Caco-2 (cell line): ENCODE measurements around the gene CYS1. TPM values are rescaled to one million over a fixed set of nuclear protein-coding genes. Genes with fewer than 3 reads are reported as not detected.

ENCODE experiments used
- BruUV-seq: library from RNA; stranded (reverse); fragments of 400-500 nt; replicated peaks from 2 replicates; lab custom pipeline; 2021; lab: Mats Ljungman, UMichigan
- CTCF ChIA-PET: fragments of 300-600 bp; sonication (Branson Sonifier 250); formaldehyde crosslinking; loops from one replicate; lab custom pipeline; 2022; ENCODE audit warnings: antibody characterized with exemption; lab: Charles Lee
- POLR2A ChIA-PET: fragments of 300-600 bp; sonication (Branson Sonifier 250); formaldehyde crosslinking; loops from one replicate; lab custom pipeline; 2022; ENCODE audit warnings: antibody characterized with exemption; lab: Charles Lee
- DNase-seq, 2 experiments: peaks; one replicate each; pipeline versions ENCODE4 v3.0.0 to v3.0.0-alpha.2; 2020 to 2022
- H3K27me3 ChIP-seq: replicated peaks from 2 replicates; pipeline ENCODE4 v1.6.0; 2011; ENCODE audit warnings: low read length; ENCODE audit not compliant: control insufficient read depth, insufficient read depth
- H3K36me3 ChIP-seq: 2 replicates; pipeline ENCODE4 v1.5.1; 2011; ENCODE audit warnings: low read length; ENCODE audit not compliant: control insufficient read depth, insufficient read depth
- H3K4me1 ChIP-seq: fragments of 250-450 bp; sonication (Bioruptor Pico); 2 replicates; pipeline ENCODE4 v1.5.1; 2020; ENCODE audit warnings: mild to moderate bottlenecking
- H3K4me3 ChIP-seq: 2 replicates; pipeline ENCODE4 v1.5.1; 2011; ENCODE audit warnings: low read depth, mild to moderate bottlenecking, control low read depth, low read length
- H3K9me3 ChIP-seq: fragments of 250-450 bp; sonication (Bioruptor Pico); 2 replicates; pipeline ENCODE4 v1.5.1; 2020; ENCODE audit warnings: mild to moderate bottlenecking, moderate library complexity
- H3K27ac Mint-ChIP-seq: one replicate; pipeline ENCODE4 v1.8.0; 2022; ENCODE audit warnings: mixed read lengths; ENCODE audit not compliant: unreplicated experiment
- H3K27me3 Mint-ChIP-seq: one replicate; pipeline ENCODE4 v1.8.0; 2022; ENCODE audit warnings: mixed read lengths; ENCODE audit not compliant: insufficient read depth, unreplicated experiment
- H3K36me3 Mint-ChIP-seq: one replicate; pipeline ENCODE4 v1.8.0; 2022; ENCODE audit warnings: mild to moderate bottlenecking, mixed read lengths; ENCODE audit not compliant: insufficient read depth, unreplicated experiment
- H3K4me1 Mint-ChIP-seq: one replicate; pipeline ENCODE4 v1.8.0; 2022; ENCODE audit warnings: low read depth, mixed read lengths; ENCODE audit not compliant: unreplicated experiment
- H3K4me3 Mint-ChIP-seq: one replicate; pipeline ENCODE4 v1.8.0; 2022; ENCODE audit warnings: mild to moderate bottlenecking, moderate library complexity, mixed read lengths; ENCODE audit not compliant: unreplicated experiment
- H3K9me3 Mint-ChIP-seq: one replicate; pipeline ENCODE4 v1.8.0; 2022; ENCODE audit warnings: mixed read lengths; ENCODE audit not compliant: unreplicated experiment
- intact Hi-C: fragments of 100-400 bp; cut with micrococcal nuclease; formaldehyde crosslinking; loops from one replicate; pipeline ENCODE4 v1.10.0; 2022; ENCODE audit not compliant: unreplicated experiment
- total RNA-seq: library from RNA; stranded (reverse); gene quantifications from 2 replicates; pipeline ENCODE4 v1.2.3, GENCODE V29; 2022
- TF ChIP-seq, protein P1 (sequence below), 2 experiments: fragments of 200-600 bp in 1 of 2; IDR thresholded peaks; 1 replicate in 1 of 2; 2 replicates in 1 of 2; pipeline versions ENCODE4 v1.5.1 to v1.8.0; 2011 to 2022; ENCODE audit warnings: antibody characterized with exemption in 1 of 2, control low read depth in 1 of 2, inconsistent platforms in 1 of 2, low read depth in 1 of 2, low read length in 1 of 2, mild to moderate bottlenecking in 1 of 2, moderate library complexity in 1 of 2; ENCODE audit not compliant: insufficient read depth in 1 of 2, severe bottlenecking in 1 of 2, unreplicated experiment in 1 of 2

The CYS1 gene
- total RNA-seq, 1 experiment from 2014 or later: 1.4 TPM

DNA sequence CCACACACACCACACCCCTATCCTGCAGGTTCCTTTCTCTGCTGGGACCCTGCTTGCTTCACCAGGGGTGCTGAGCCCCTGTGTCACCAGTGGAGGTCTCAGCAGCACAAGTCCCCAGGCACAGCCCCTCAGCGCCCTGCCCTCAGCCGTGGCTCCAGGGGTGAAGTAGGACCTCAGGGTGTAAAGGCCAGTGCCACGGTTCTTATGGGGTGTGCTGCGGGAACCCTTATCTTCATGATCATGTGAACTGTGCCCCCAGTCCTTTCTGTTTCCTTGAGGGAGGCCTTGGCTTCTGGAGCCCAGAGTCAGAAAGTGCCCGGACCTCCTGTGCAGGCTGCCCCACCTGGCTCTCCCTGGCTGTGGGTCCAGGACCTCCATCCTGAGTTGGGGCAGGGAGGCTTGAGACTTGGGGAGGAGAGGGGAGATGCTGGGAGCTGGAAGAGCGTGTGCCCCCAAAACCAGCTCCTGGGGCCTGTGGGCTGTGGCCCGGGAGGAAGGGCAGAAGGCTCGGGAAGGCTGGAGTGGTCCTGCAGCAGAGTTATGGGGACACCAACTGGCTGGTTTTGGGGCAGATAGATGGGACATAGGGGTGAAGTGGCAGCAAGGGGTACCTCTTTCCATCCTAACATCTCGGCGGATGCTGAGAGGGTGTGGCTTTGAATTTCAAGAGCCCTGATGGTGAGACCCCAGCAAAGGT is 57.1 kb downstream of the CYS1 start:
- no peaks in the 10 kb centered on the region for H3K36me3 Mint-ChIP-seq
- intact Hi-C loops: no loop called here
- no peaks in the 10 kb centered on the region for H3K27me3 Mint-ChIP-seq
- H3K36me3 ChIP-seq: no peaks in the 10 kb centered on the region
- TF ChIP-seq, protein P1, sequence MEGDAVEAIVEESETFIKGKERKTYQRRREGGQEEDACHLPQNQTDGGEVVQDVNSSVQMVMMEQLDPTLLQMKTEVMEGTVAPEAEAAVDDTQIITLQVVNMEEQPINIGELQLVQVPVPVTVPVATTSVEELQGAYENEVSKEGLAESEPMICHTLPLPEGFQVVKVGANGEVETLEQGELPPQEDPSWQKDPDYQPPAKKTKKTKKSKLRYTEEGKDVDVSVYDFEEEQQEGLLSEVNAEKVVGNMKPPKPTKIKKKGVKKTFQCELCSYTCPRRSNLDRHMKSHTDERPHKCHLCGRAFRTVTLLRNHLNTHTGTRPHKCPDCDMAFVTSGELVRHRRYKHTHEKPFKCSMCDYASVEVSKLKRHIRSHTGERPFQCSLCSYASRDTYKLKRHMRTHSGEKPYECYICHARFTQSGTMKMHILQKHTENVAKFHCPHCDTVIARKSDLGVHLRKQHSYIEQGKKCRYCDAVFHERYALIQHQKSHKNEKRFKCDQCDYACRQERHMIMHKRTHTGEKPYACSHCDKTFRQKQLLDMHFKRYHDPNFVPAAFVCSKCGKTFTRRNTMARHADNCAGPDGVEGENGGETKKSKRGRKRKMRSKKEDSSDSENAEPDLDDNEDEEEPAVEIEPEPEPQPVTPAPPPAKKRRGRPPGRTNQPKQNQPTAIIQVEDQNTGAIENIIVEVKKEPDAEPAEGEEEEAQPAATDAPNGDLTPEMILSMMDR (IDR thresholded peaks at IDR 0.05; ENCODE audit: insufficient read depth in 1 of 2, low read depth in 1 of 2, low read length in 1 of 2, severe bottlenecking in 1 of 2, unreplicated experiment in 1 of 2): no peak
- no peak for DNase-seq
- no TSS peak for BruUV-seq
- no peak overlapping the region for H3K4me3 Mint-ChIP-seq
- H3K4me1 ChIP-seq: no peaks in the 10 kb centered on the region
- CTCF ChIA-PET: interaction anchor here (1.3 to 1.6 kb wide), 2 partner anchors 39 to 224 kb away, joined by 3 read pairs; no protein-coding TSS in a partner anchor
- POLR2A ChIA-PET: no interaction called here
- no peaks in the 10 kb centered on the region for H3K9me3 Mint-ChIP-seq
- no peaks in the 10 kb centered on the region for H3K27me3 ChIP-seq
- H3K4me1 Mint-ChIP-seq: no peaks in the 10 kb centered on the region
- no peaks in the 10 kb centered on the region for H3K9me3 ChIP-seq
- H3K4me3 ChIP-seq: no peak overlapping the region
- no peak overlapping the region for H3K27ac Mint-ChIP-seq

DNA sequence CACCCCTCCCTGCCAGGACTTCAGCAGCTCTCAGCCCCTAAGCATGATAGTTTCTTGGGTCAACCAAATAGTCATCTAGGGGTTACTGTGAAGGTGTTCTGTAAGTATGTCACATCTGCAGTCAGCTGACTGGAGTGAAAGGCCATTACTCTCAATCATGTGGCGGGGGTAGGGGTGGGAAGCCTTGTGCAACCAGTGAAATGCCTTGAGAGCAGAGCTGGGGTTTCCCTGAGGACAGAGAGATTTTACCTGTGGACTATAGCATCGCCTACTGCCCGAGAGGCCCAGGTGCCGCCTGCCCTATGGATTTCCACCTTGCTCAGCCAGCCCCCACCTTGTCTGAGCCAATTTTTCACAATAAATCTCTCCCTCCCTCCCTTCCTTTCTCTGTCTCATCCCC is 57.8 kb downstream of the CYS1 start:
- TF ChIP-seq, protein P1 (IDR thresholded peaks at IDR 0.05; ENCODE audit: insufficient read depth in 1 of 2, low read depth in 1 of 2, low read length in 1 of 2, severe bottlenecking in 1 of 2, unreplicated experiment in 1 of 2): peak in 1 of 2 experiments; percentile 20
- DNase-seq: no peak
- Histone ChIP-seq H3K36me3 (no peaks in the 10 kb centered on the region), H3K4me3 (no peak overlapping the region), H3K4me1 (no peaks in the 10 kb centered on the region), H3K9me3 (no peaks in the 10 kb centered on the region), H3K27me3 (no peaks in the 10 kb centered on the region)
- no peaks in the 10 kb centered on the region for H3K4me1 Mint-ChIP-seq
- H3K27ac Mint-ChIP-seq: no peak overlapping the region
- H3K27me3 Mint-ChIP-seq: no peaks in the 10 kb centered on the region
- no TSS peak for BruUV-seq
- H3K9me3 Mint-ChIP-seq: no peaks in the 10 kb centered on the region
- ChIA-PET POLR2A (no interaction called here), CTCF (interaction anchor here (0.9 to 1.3 kb wide), 2 partner anchors 223 to 252 kb away, joined by 3 read pairs; no protein-coding TSS in a partner anchor)
- no peaks in the 10 kb centered on the region for H3K36me3 Mint-ChIP-seq
- H3K4me3 Mint-ChIP-seq: no peak overlapping the region
- intact Hi-C loops: no loop called here

DNA sequence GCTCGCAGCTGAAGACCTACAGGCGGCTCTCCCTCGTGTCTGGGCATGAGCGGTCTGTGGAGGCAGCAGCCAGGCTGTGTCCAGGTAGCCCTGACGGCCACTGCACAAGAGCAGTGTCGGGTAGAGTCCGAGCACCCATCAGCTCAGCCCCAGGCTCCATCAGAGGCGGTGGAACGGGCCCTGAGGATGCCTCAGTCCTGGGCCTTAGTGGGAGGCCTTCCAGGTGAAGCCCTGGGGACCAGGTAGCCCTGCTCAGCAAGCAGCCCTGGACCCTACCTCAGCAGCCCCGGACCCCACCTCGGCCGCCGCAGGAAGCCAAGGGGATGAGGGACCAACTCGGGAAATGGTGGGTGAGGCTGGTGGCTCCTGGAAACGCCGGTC is 58.2 kb downstream of the CYS1 start:
- ChIA-PET CTCF (interaction anchor here (0.9 to 1.3 kb wide), 2 partner anchors 223 to 252 kb away, joined by 3 read pairs; no protein-coding TSS in a partner anchor), POLR2A (no interaction called here)
- no TSS peak for BruUV-seq
- DNase-seq: no peak
- Mint-ChIP-seq H3K4me3 (no peak overlapping the region), H3K4me1 (no peaks in the 10 kb centered on the region), H3K27ac (no peak overlapping the region), H3K27me3 (no peaks in the 10 kb centered on the region), H3K9me3 (no peaks in the 10 kb centered on the region), H3K36me3 (no peaks in the 10 kb centered on the region)
- H3K4me3 ChIP-seq: no peak overlapping the region
- no peaks in the 10 kb centered on the region for H3K4me1 ChIP-seq
- no peaks in the 10 kb centered on the region for H3K27me3 ChIP-seq
- H3K36me3 ChIP-seq: no peaks in the 10 kb centered on the region
- intact Hi-C loops: no loop called here
- TF ChIP-seq, protein P1 (IDR thresholded peaks at IDR 0.05; ENCODE audit: insufficient read depth in 1 of 2, low read depth in 1 of 2, low read length in 1 of 2, severe bottlenecking in 1 of 2, unreplicated experiment in 1 of 2): no peak
- H3K9me3 ChIP-seq: no peaks in the 10 kb centered on the region
